ENCODE measurements around the gene KIF9. TPM values are rescaled to one million over a fixed set of nuclear protein-coding genes. Genes with fewer than 3 reads are reported as not detected.
"Not testable (repeated sequence)": the region's sequence is repeated elsewhere in the genome, so short reads cannot be mapped to it uniquely, and the experiment has no call there.

Gene KIF9
- total RNA-seq, 2 donors from 2014 or later = 3.2 to 4.0 TPM

GRCh38 chr3:47259114-47259513 is 23.5 kb downstream of the KIF9 start:
- no peaks in the 10 kb centered on the region for H3K36me3 Mint-ChIP-seq (ENCODE audit: insufficient read depth in 2 of 2)

GRCh38 chr3:47256331-47256730 is 26.3 kb downstream of the KIF9 start:
- H3K27ac Mint-ChIP-seq; H3K27me3 Mint-ChIP-seq (ENCODE audit: low read depth); DNase-seq; H3K9me3 Mint-ChIP-seq; H3K36me3 Mint-ChIP-seq (ENCODE audit: insufficient read depth in 2 of 2); H3K4me3 Mint-ChIP-seq; H3K4me1 Mint-ChIP-seq (ENCODE audit: low read depth); ATAC-seq (replicated peaks in 1 of 2): not testable (repeated sequence)

More at GRCh38 chr3:47259114-47259513, 23.5 kb downstream of the KIF9 start:
- no peaks in the 10 kb centered on the region for H3K4me1 Mint-ChIP-seq (ENCODE audit: low read depth)
- DNase-seq (no peak), ATAC-seq (replicated peaks in 1 of 2) (no peak)
- H3K27ac Mint-ChIP-seq = no peak overlapping the region
- no peaks in the 10 kb centered on the region for H3K27me3 Mint-ChIP-seq (ENCODE audit: low read depth)
- H3K9me3 Mint-ChIP-seq = no peaks in the 10 kb centered on the region
- H3K4me3 Mint-ChIP-seq = no peak overlapping the region

- H3K36me3 Mint-ChIP-seq (ENCODE audit: insufficient read depth in 2 of 2) = no peaks in the 10 kb centered on the region
- no peaks in the 10 kb centered on the region for H3K4me1 Mint-ChIP-seq (ENCODE audit: low read depth)
- H3K27me3 Mint-ChIP-seq (ENCODE audit: low read depth) = no peaks in the 10 kb centered on the region
- ATAC-seq (replicated peaks in 1 of 2) (no peak), DNase-seq (no peak)
- H3K27ac Mint-ChIP-seq = no peak overlapping the region
- H3K4me3 Mint-ChIP-seq = no peak overlapping the region
- no peaks in the 10 kb centered on the region for H3K9me3 Mint-ChIP-seq
These were observed 30.9 kb downstream of the KIF9 start for GRCh38 chr3:47251689-47252088.

GRCh38 chr3:47251085-47251484 is 31.5 kb downstream of the KIF9 start:
- H3K27ac Mint-ChIP-seq; ATAC-seq (replicated peaks in 1 of 2); H3K4me1 Mint-ChIP-seq (ENCODE audit: low read depth); H3K27me3 Mint-ChIP-seq (ENCODE audit: low read depth); H3K9me3 Mint-ChIP-seq; H3K4me3 Mint-ChIP-seq; DNase-seq; H3K36me3 Mint-ChIP-seq (ENCODE audit: insufficient read depth in 2 of 2): not testable (repeated sequence)

- ATAC-seq (replicated peaks in 1 of 2) (no peak), DNase-seq (no peak)
- no peaks in the 10 kb centered on the region for H3K27me3 Mint-ChIP-seq (ENCODE audit: low read depth)
- no peaks in the 10 kb centered on the region for H3K9me3 Mint-ChIP-seq
- H3K4me1 Mint-ChIP-seq (ENCODE audit: low read depth) = no peaks in the 10 kb centered on the region
- no peak overlapping the region for H3K27ac Mint-ChIP-seq
- no peak overlapping the region for H3K4me3 Mint-ChIP-seq
- no peaks in the 10 kb centered on the region for H3K36me3 Mint-ChIP-seq (ENCODE audit: insufficient read depth in 2 of 2)
These were observed 32.1 kb downstream of the KIF9 start for GRCh38 chr3:47250309-47251060.

- Mint-ChIP-seq H3K4me1 (ENCODE audit: low read depth) (no peaks in the 10 kb centered on the region), H3K27ac (no peak overlapping the region), H3K27me3 (ENCODE audit: low read depth) (no peaks in the 10 kb centered on the region), H3K9me3 (no peaks in the 10 kb centered on the region), H3K4me3 (no peak overlapping the region), H3K36me3 (ENCODE audit: insufficient read depth in 2 of 2) (no peaks in the 10 kb centered on the region)
- ATAC-seq (replicated peaks in 1 of 2) (no peak), DNase-seq (no peak)
These were observed 35.2 kb downstream of the KIF9 start for GRCh38 chr3:47247131-47248064.

- H3K9me3 Mint-ChIP-seq = no peaks in the 10 kb centered on the region
- no peaks in the 10 kb centered on the region for H3K4me1 Mint-ChIP-seq (ENCODE audit: low read depth)
- ATAC-seq (replicated peaks in 1 of 2) (no peak), DNase-seq (no peak)
- no peak overlapping the region for H3K4me3 Mint-ChIP-seq
- no peaks in the 10 kb centered on the region for H3K36me3 Mint-ChIP-seq (ENCODE audit: insufficient read depth in 2 of 2)
- no peaks in the 10 kb centered on the region for H3K27me3 Mint-ChIP-seq (ENCODE audit: low read depth)
- H3K27ac Mint-ChIP-seq = no peak overlapping the region
These were observed 37.3 kb downstream of the KIF9 start for GRCh38 chr3:47245271-47245670.

GRCh38 chr3:47244531-47245100 is 38.0 kb downstream of the KIF9 start:
- H3K9me3 Mint-ChIP-seq = no peaks in the 10 kb centered on the region
- H3K27me3 Mint-ChIP-seq (ENCODE audit: low read depth) = no peaks in the 10 kb centered on the region
- ATAC-seq (replicated peaks in 1 of 2) = no peak
- H3K27ac Mint-ChIP-seq = no peak overlapping the region
- no peak overlapping the region for H3K4me3 Mint-ChIP-seq
- no peaks in the 10 kb centered on the region for H3K4me1 Mint-ChIP-seq (ENCODE audit: low read depth)
- no peaks in the 10 kb centered on the region for H3K36me3 Mint-ChIP-seq (ENCODE audit: insufficient read depth in 2 of 2)
- no peak for DNase-seq

- ATAC-seq (replicated peaks in 1 of 2) (no peak), DNase-seq (no peak)
- no peaks in the 10 kb centered on the region for H3K4me1 Mint-ChIP-seq (ENCODE audit: low read depth)
- no peaks in the 10 kb centered on the region for H3K36me3 Mint-ChIP-seq (ENCODE audit: insufficient read depth in 2 of 2)
- no peak overlapping the region for H3K27ac Mint-ChIP-seq
- no peaks in the 10 kb centered on the region for H3K27me3 Mint-ChIP-seq (ENCODE audit: low read depth)
- H3K4me3 Mint-ChIP-seq = no peak overlapping the region
- H3K9me3 Mint-ChIP-seq = no peaks in the 10 kb centered on the region
These were observed 39.0 kb downstream of the KIF9 start for GRCh38 chr3:47243419-47244147.

- ATAC-seq (replicated peaks in 1 of 2) = no peak
- Mint-ChIP-seq H3K9me3 (no peaks in the 10 kb centered on the region), H3K4me3 (no peak overlapping the region)
These were observed 42.7 kb downstream of the KIF9 start for GRCh38 chr3:47239929-47240328.

GRCh38 chr3:47238017-47238416 is 44.6 kb downstream of the KIF9 start:
- Mint-ChIP-seq H3K4me3 (no peak overlapping the region), H3K36me3 (ENCODE audit: insufficient read depth in 2 of 2) (no peaks in the 10 kb centered on the region), H3K27me3 (ENCODE audit: low read depth) (no peaks in the 10 kb centered on the region), H3K27ac (no peak overlapping the region), H3K4me1 (ENCODE audit: low read depth) (no peaks in the 10 kb centered on the region), H3K9me3 (no peaks in the 10 kb centered on the region)
- ATAC-seq (replicated peaks in 1 of 2) (no peak), DNase-seq (no peak)

More at GRCh38 chr3:47239929-47240328, 42.7 kb downstream of the KIF9 start:
- Mint-ChIP-seq H3K27ac (no peak overlapping the region), H3K27me3 (ENCODE audit: low read depth) (no peaks in the 10 kb centered on the region), H3K36me3 (ENCODE audit: insufficient read depth in 2 of 2) (no peaks in the 10 kb centered on the region), H3K4me1 (ENCODE audit: low read depth) (no peaks in the 10 kb centered on the region)
- DNase-seq = no peak

GRCh38 chr3:47228088-47228487 is 54.5 kb downstream of the KIF9 start:
- no peaks in the 10 kb centered on the region for H3K27me3 Mint-ChIP-seq (ENCODE audit: low read depth)
- no peak overlapping the region for H3K4me3 Mint-ChIP-seq
- H3K36me3 Mint-ChIP-seq (ENCODE audit: insufficient read depth in 2 of 2) = no peaks in the 10 kb centered on the region
- ATAC-seq (replicated peaks in 1 of 2) = no peak
- peaks cover 5% of the 10 kb centered on the region for H3K4me1 Mint-ChIP-seq (ENCODE audit: low read depth)
- H3K27ac Mint-ChIP-seq = no peak overlapping the region
- no peaks in the 10 kb centered on the region for H3K9me3 Mint-ChIP-seq
- DNase-seq = no peak

- Mint-ChIP-seq H3K4me1 (ENCODE audit: low read depth) (peaks cover 5% of the 10 kb centered on the region), H3K27ac (no peak overlapping the region)
- ATAC-seq (replicated peaks in 1 of 2) = no peak
These were observed 54.9 kb downstream of the KIF9 start for GRCh38 chr3:47227678-47228077.

More at GRCh38 chr3:47227678-47228077, 54.9 kb downstream of the KIF9 start:
- Mint-ChIP-seq H3K27me3 (ENCODE audit: low read depth) (no peaks in the 10 kb centered on the region), H3K9me3 (no peaks in the 10 kb centered on the region), H3K4me3 (no peak overlapping the region), H3K36me3 (ENCODE audit: insufficient read depth in 2 of 2) (no peaks in the 10 kb centered on the region)
- no peak for DNase-seq

All from activated T-cell treated with anti-CD3 and anti-CD28 coated beads, Interleukin-2, amount 50 U/mL, for 72 hours (primary cell).